Osteocyte (in vitro differentiated cells): ENCODE measurements around the gene RAD17. TPM values are rescaled to one million over a fixed set of nuclear protein-coding genes. Genes with fewer than 3 reads are reported as not detected.

Experiments
- DNase-seq: peaks from one replicate; pipeline ENCODE4 v3.0.0; 2021; ENCODE audit warnings: mixed read lengths; ENCODE audit not compliant: unreplicated experiment; ENCODE audit errors: extremely low spot score
- H3K27ac Mint-ChIP-seq: one replicate; pipeline ENCODE4 v1.8.0; 2021; ENCODE audit warnings: mild to moderate bottlenecking, mixed read lengths; ENCODE audit not compliant: unreplicated experiment
- H3K27me3 Mint-ChIP-seq: one replicate; pipeline ENCODE4 v1.8.0; 2021; ENCODE audit warnings: mixed read lengths; ENCODE audit not compliant: unreplicated experiment
- H3K36me3 Mint-ChIP-seq: one replicate; pipeline ENCODE4 v1.8.0; 2021; ENCODE audit warnings: mixed read lengths; ENCODE audit not compliant: unreplicated experiment
- H3K4me1 Mint-ChIP-seq: one replicate; pipeline ENCODE4 v1.8.0; 2021; ENCODE audit warnings: mixed read lengths; ENCODE audit not compliant: unreplicated experiment
- H3K4me3 Mint-ChIP-seq: one replicate; pipeline ENCODE4 v1.8.0; 2021; ENCODE audit warnings: mild to moderate bottlenecking, moderate library complexity, mixed read lengths; ENCODE audit not compliant: unreplicated experiment
- H3K9me3 Mint-ChIP-seq: one replicate; pipeline ENCODE4 v1.8.0; 2021; ENCODE audit warnings: mixed read lengths; ENCODE audit not compliant: unreplicated experiment
- CTCF ChIP-seq: fragments of 200-600 bp; sonication (generic); IDR thresholded peaks from 2 replicates; pipeline ENCODE4 v1.5.0; 2021; ENCODE audit warnings: antibody characterized with exemption, mild to moderate bottlenecking, moderate library complexity
- total RNA-seq: library from RNA; stranded (reverse); gene quantifications from 2 replicates; pipeline ENCODE4 v1.2.1, GENCODE V29; 2021

The RAD17 gene
- total RNA-seq, 1 donor from 2014 or later = 30.1 TPM

- H3K4me1 Mint-ChIP-seq = peaks cover 9% of the 10 kb centered on the region
- peak; percentile 88 for TF ChIP-seq CTCF
- no peak overlapping the region for H3K27ac Mint-ChIP-seq
- H3K27me3 Mint-ChIP-seq = no peaks in the 10 kb centered on the region
- H3K9me3 Mint-ChIP-seq = no peaks in the 10 kb centered on the region
- peaks cover 2% of the 10 kb centered on the region for H3K36me3 Mint-ChIP-seq
- H3K4me3 Mint-ChIP-seq = no peak overlapping the region
- peak; percentile 94 for DNase-seq
Observed at GRCh38 chr5:69334793-69335268, 34.8 kb upstream of the RAD17 start.

GRCh38 chr5:69335341-69335935 is 34.2 kb upstream of the RAD17 start:
- no peak for TF ChIP-seq CTCF
- DNase-seq = no peak
- Mint-ChIP-seq H3K9me3 (no peaks in the 10 kb centered on the region), H3K27ac (no peak overlapping the region), H3K36me3 (peaks cover 2% of the 10 kb centered on the region), H3K4me3 (no peak overlapping the region), H3K4me1 (peaks cover 9% of the 10 kb centered on the region), H3K27me3 (no peaks in the 10 kb centered on the region)

GRCh38 chr5:69341520-69342161 is 28.0 kb upstream of the RAD17 start:
- TF ChIP-seq CTCF = no peak
- H3K4me1 Mint-ChIP-seq = no peaks in the 10 kb centered on the region
- H3K36me3 Mint-ChIP-seq = no peaks in the 10 kb centered on the region
- H3K27me3 Mint-ChIP-seq = no peaks in the 10 kb centered on the region
- no peak for DNase-seq
- no peak overlapping the region for H3K27ac Mint-ChIP-seq
- H3K9me3 Mint-ChIP-seq = no peaks in the 10 kb centered on the region
- no peak overlapping the region for H3K4me3 Mint-ChIP-seq

GRCh38 chr5:69343083-69343482 is 26.5 kb upstream of the RAD17 start:
- no peaks in the 10 kb centered on the region for H3K27me3 Mint-ChIP-seq
- no peak overlapping the region for H3K4me3 Mint-ChIP-seq
- H3K27ac Mint-ChIP-seq = no peak overlapping the region
- DNase-seq = no peak
- no peaks in the 10 kb centered on the region for H3K4me1 Mint-ChIP-seq
- no peaks in the 10 kb centered on the region for H3K9me3 Mint-ChIP-seq
- no peaks in the 10 kb centered on the region for H3K36me3 Mint-ChIP-seq
- TF ChIP-seq CTCF = no peak

GRCh38 chr5:69350664-69351063 is 19.0 kb upstream of the RAD17 start:
- H3K36me3 Mint-ChIP-seq = peaks cover 39% of the 10 kb centered on the region
- H3K27me3 Mint-ChIP-seq = no peaks in the 10 kb centered on the region
- H3K4me1 Mint-ChIP-seq = no peaks in the 10 kb centered on the region
- no peak for DNase-seq
- H3K27ac Mint-ChIP-seq = no peak overlapping the region
- H3K9me3 Mint-ChIP-seq = no peaks in the 10 kb centered on the region
- H3K4me3 Mint-ChIP-seq = no peak overlapping the region
- TF ChIP-seq CTCF = no peak
